Liver (tissue), 9 donors: ENCODE data around the gene MSLN. TPM values are rescaled to one million over a fixed set of nuclear protein-coding genes. Genes with fewer than 3 reads are reported as not detected.

Experiments
- DNase-seq: peaks from one replicate; pipeline ENCODE4 v3.0.0-alpha.2; 2017; ENCODE audit warnings: low spot score
- H3K27ac ChIP-seq, 2 donors: one replicate each; pipeline ENCODE4 v1.7.0; 2013; ENCODE audit warnings: inconsistent platforms in 2 of 2, low read length in 2 of 2, control low read depth in 1 of 2, low read depth in 1 of 2, mild to moderate bottlenecking in 1 of 2
- H3K27me3 ChIP-seq, 4 donors: one replicate each; pipeline versions ENCODE4 v1.6.1 to v1.7.0; 2013; ENCODE audit warnings: low read length in 3 of 4, inconsistent platforms in 1 of 4, mild to moderate bottlenecking in 1 of 4, moderate library complexity in 1 of 4; ENCODE audit not compliant: control insufficient read depth in 4 of 4, insufficient read depth in 4 of 4
- H3K36me3 ChIP-seq, 4 donors: one replicate each; pipeline versions ENCODE4 v1.6.1 to v1.7.0; 2013; ENCODE audit warnings: low read length in 3 of 4, mild to moderate bottlenecking in 3 of 4, low read depth in 1 of 4, moderate library complexity in 1 of 4; ENCODE audit not compliant: control insufficient read depth in 4 of 4, insufficient read depth in 3 of 4
- H3K4me1 ChIP-seq, 4 donors: one replicate each; pipeline versions ENCODE4 v1.6.1 to v1.7.0; 2013; ENCODE audit warnings: low read length in 3 of 4, mild to moderate bottlenecking in 3 of 4, moderate library complexity in 1 of 4; ENCODE audit not compliant: control insufficient read depth in 4 of 4, insufficient read depth in 4 of 4
- H3K4me3 ChIP-seq, 3 donors: one replicate each; pipeline versions ENCODE4 v1.6.1 to v1.7.0; 2013; ENCODE audit warnings: low read length in 3 of 3, control low read depth in 1 of 3, low read depth in 1 of 3, mild to moderate bottlenecking in 1 of 3
- H3K9ac ChIP-seq, 2 donors: one replicate each; pipeline ENCODE4 v1.7.0; 2013; ENCODE audit warnings: low read length in 2 of 2, mild to moderate bottlenecking in 2 of 2, moderate library complexity in 2 of 2, control low read depth in 1 of 2, low read depth in 1 of 2
- H3K9me3 ChIP-seq, 4 donors: one replicate each; pipeline versions ENCODE4 v1.6.1 to v1.7.0; 2013; ENCODE audit warnings: low read length in 3 of 4; ENCODE audit not compliant: control insufficient read depth in 4 of 4
- CTCF ChIP-seq: fragments of 150-350 bp; IDR thresholded peaks from 2 replicates; pipeline ENCODE4 v1.5.1; 2017; ENCODE audit warnings: improper control_type of control experiment, low read depth, low read length; ENCODE audit not compliant: missing input control
- FOXA2 ChIP-seq: IDR thresholded peaks from 2 replicates; pipeline ENCODE4 v1.6.1; 2016; ENCODE audit warnings: antibody characterized with exemption
- GABPA ChIP-seq, 2 donors: IDR thresholded peaks in 1 of 2; conservative IDR thresholded peaks in 1 of 2; 2 replicates each; pipeline ENCODE4 v1.6.1; 2016; ENCODE audit warnings: antibody characterized with exemption in 2 of 2, mild to moderate bottlenecking in 1 of 2, moderate library complexity in 1 of 2
- HNF4A ChIP-seq, 2 donors: conservative IDR thresholded peaks; 2 replicates each; pipeline ENCODE4 v1.6.1; 2016; ENCODE audit warnings: antibody characterized with exemption in 2 of 2, mild to moderate bottlenecking in 2 of 2
- MAX ChIP-seq: IDR thresholded peaks from 2 replicates; pipeline ENCODE4 v1.6.1; 2016; ENCODE audit warnings: antibody characterized with exemption
- NR2F2 ChIP-seq: IDR thresholded peaks from 2 replicates; pipeline ENCODE4 v1.6.1; 2016; ENCODE audit warnings: antibody characterized with exemption
- RAD21 ChIP-seq, 2 donors: IDR thresholded peaks; 2 replicates each; pipeline ENCODE4 v1.6.1; 2016; ENCODE audit warnings: antibody characterized with exemption in 2 of 2, mild to moderate bottlenecking in 2 of 2
- RXRA ChIP-seq, 2 donors: IDR thresholded peaks; 2 replicates each; pipeline ENCODE4 v1.6.1; 2017 to 2018; ENCODE audit warnings: antibody characterized with exemption in 2 of 2, mild to moderate bottlenecking in 1 of 2
- TAF1 ChIP-seq: conservative IDR thresholded peaks from 2 replicates; pipeline ENCODE4 v1.6.1; 2016; ENCODE audit warnings: antibody characterized with exemption, mild to moderate bottlenecking
- YY1 ChIP-seq: IDR thresholded peaks from 2 replicates; pipeline ENCODE4 v1.6.1; 2016; ENCODE audit warnings: antibody characterized with exemption, mild to moderate bottlenecking
- WGBS: extraction: QIAGEN DNeasy Blood & Tissue Kit; methylation state at CpG from one replicate; pipeline ENCODE4 v1.1.7; 2013; 5-methylcytosine and 5-hydroxymethylcytosine counted together
- polyA plus RNA-seq, 2 donors: library from polyadenylated mRNA; stranded (reverse) in 1 of 2; unstranded in 1 of 2; fragments of 200-250 nt in 1 of 2; fragments of >200 nt in 1 of 2; fragmentation: Nextera tagmentation in 1 of 2; extraction: Ambion mirVana in 1 of 2; gene quantifications; one replicate each; pipeline versions ENCODE4 v1.2.1 to v1.2.3, GENCODE V29; 2013 to 2015
- total RNA-seq, 2 donors: library from RNA; depleted of rRNA; stranded (reverse); fragments of >200 nt; gene quantifications; one replicate each; pipeline ENCODE4 v1.2.3, GENCODE V29; 2014
- TF ChIP-seq, protein P1 (sequence below): IDR thresholded peaks from 2 replicates; pipeline ENCODE4 v1.6.1; 2016; ENCODE audit warnings: antibody characterized with exemption
- TF ChIP-seq, protein P2 (sequence below): IDR thresholded peaks from 2 replicates; pipeline ENCODE4 v1.6.1; 2016; ENCODE audit warnings: antibody characterized with exemption
- donor health status: healthy.
- donor health status: healthy.
- donor health status: healthy.
- donor health status: healthy.
- donor health status: healthy.

The MSLN gene
- total and polyA plus RNA-seq, 4 donors = 0.03 to 0.65 (median 0.08) TPM; not detected in 1

GRCh38 chr16:807347-808084 is 47.0 kb downstream of the MSLN start:
- Histone ChIP-seq H3K36me3 (no peaks in the 10 kb centered on the region), H3K27me3 (no peaks in the 10 kb centered on the region), H3K4me3 (peak overlapping the region; percentile 66 to 89 (median 85)), H3K9ac (peak overlapping the region; percentile 1 to 65), H3K4me1 (peaks cover 0 to 10% (median 5%) of the 10 kb centered on the region in 4 donors), H3K9me3 (no peaks in the 10 kb centered on the region), H3K27ac (peak overlapping the region; percentile 64 to 65)
- peak; percentile 69 to 94 for TF ChIP-seq GABPA (IDR thresholded peaks at IDR 0.05 in 1 of 2, conservative IDR thresholded peaks at IDR 0.05 in 1 of 2)
- TF ChIP-seq TAF1 = peak; percentile 33
- no peak for TF ChIP-seq RAD21 (IDR thresholded peaks at IDR 0.05)
- TF ChIP-seq FOXA2 = no peak
- TF ChIP-seq YY1 = peak; percentile 100
- DNase-seq = peak; percentile 85
- 8% methylated on average over 80 of the region's 80 CpGs for WGBS

- Histone ChIP-seq H3K4me3 (peak overlapping the region; percentile 44 to 89 (median 63)), H3K9me3 (no peaks in the 10 kb centered on the region), H3K4me1 (peaks cover 0 to 10% (median 5%) of the 10 kb centered on the region in 4 donors), H3K27me3 (peaks cover 0 to under 1% (median 0%) of the 10 kb centered on the region in 4 donors), H3K36me3 (no peaks in the 10 kb centered on the region), H3K27ac (no peak overlapping the region), H3K9ac (no peak overlapping the region)
- no peak for DNase-seq
- TF ChIP-seq TAF1 = no peak
- no peak for TF ChIP-seq NR2F2
- WGBS = 28% methylated on average over 19 of the region's 19 CpGs
Measured at GRCh38 chr16:808085-808386, 47.5 kb downstream of the MSLN start.

DNA sequence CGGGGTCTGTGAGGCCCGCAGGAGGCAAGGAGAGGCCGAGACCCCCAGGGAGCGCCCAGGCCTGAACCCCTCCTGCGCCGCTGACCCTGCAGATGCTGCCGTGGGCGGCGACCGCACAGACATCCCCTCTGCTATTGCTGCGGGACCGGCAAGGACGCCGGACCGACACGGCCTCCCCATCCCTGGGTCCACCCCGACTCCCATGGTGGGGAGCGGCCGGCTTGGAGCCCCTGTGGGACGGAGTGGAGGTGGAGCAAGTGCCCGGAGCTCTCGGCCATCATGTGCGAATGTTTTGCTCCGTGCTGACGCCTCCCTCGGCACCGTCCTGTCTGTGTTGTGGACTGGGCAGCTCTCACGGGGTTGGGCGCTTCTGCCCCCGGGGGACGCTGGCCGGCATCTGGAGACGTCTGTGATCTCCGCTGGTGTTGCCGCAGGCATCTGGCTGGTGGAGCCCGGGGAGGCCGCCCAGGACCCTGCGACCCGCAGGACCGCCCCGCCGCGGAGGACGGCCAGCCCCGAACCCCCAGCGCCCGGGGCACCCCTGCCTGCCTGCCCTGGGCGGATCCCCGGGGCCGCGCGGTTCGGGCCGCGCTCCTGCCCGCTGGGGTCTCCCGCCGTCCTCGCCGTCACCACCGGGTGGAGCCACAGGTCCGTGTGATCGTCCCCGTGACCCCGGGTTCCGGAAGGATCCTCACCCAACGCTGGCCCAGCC is 52.8 kb downstream of the MSLN start:
- Histone ChIP-seq H3K4me3 (no peak overlapping the region), H3K36me3 (no peaks in the 10 kb centered on the region), H3K9me3 (no peaks in the 10 kb centered on the region), H3K9ac (no peak overlapping the region), H3K4me1 (peaks cover 0 to 4% (median under 1%) of the 10 kb centered on the region in 4 donors), H3K27me3 (peaks cover 2 to 9% (median 6%) of the 10 kb centered on the region in 4 donors), H3K27ac (no peak overlapping the region)
- DNase-seq = no peak
- 13% methylated on average over 67 of the region's 67 CpGs for WGBS
- no peak for TF ChIP-seq RXRA (IDR thresholded peaks at IDR 0.05)
- TF ChIP-seq, protein P1, sequence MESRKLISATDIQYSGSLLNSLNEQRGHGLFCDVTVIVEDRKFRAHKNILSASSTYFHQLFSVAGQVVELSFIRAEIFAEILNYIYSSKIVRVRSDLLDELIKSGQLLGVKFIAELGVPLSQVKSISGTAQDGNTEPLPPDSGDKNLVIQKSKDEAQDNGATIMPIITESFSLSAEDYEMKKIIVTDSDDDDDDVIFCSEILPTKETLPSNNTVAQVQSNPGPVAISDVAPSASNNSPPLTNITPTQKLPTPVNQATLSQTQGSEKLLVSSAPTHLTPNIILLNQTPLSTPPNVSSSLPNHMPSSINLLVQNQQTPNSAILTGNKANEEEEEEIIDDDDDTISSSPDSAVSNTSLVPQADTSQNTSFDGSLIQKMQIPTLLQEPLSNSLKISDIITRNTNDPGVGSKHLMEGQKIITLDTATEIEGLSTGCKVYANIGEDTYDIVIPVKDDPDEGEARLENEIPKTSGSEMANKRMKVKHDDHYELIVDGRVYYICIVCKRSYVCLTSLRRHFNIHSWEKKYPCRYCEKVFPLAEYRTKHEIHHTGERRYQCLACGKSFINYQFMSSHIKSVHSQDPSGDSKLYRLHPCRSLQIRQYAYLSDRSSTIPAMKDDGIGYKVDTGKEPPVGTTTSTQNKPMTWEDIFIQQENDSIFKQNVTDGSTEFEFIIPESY = no peak
- TF ChIP-seq, protein P2, sequence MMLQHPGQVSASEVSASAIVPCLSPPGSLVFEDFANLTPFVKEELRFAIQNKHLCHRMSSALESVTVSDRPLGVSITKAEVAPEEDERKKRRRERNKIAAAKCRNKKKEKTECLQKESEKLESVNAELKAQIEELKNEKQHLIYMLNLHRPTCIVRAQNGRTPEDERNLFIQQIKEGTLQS = no peak
- no peak for TF ChIP-seq MAX
- TF ChIP-seq RAD21 (IDR thresholded peaks at IDR 0.05) = peak in 1 of 2 donors; percentile 70
- peak; percentile 24 for TF ChIP-seq CTCF
- TF ChIP-seq HNF4A (conservative IDR thresholded peaks at IDR 0.05) = no peak
